Stimulated activated CD4-positive, alpha-beta T cell treated with anti-CD3 and anti-CD28 coated beads, Interleukin-1b, Interleukin-23, amount 100 ng/mL, for 1 hour (primary cell): Measurements from ENCODE around the gene CCDC68.

Source experiments
- DNase-seq, 2 donors: peaks; one replicate each; pipeline ENCODE4 v3.0.0-alpha.2; 2020; ENCODE audit warnings: low read depth in 2 of 2

Gene CCDC68

DNA sequence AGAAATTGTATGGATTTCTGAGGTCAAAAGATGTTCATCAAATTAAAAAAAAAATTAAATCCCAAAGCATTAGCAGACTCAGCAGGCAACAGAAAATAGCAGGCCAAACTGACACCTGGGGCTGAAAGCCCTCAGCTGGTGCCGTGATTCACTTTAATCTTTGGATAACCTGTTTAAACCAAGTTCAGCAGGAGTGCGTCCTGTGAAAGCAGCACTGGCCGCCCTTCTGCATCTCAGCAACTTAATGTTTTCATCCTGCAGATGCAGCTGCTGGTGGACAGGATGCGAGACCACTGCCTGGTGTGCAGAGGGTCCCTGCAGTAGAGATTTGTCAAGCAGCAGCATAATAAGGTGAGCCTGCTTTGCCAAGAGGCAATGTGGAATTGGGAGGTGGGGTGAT is 41.2 kb downstream of the CCDC68 start:
- no peak for DNase-seq

DNA sequence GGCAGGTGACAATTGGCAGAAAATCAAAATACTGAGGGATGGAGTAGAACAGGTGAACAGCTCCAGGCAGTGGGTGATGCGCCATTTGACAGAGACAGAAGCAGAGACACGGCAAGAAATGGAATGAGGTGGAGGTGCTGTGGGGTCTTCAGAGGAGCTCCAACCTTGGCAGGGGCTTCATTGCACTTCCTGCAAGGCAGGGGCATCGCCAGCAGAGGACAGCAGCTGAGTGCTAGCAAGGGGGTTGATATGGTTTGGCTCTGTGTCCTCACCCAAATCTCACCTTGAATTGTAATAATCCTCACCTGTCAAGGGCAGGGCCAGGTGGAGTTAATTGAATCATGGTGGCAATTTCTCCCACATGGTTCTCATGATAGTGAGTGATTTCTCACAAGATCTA is 42.8 kb downstream of the CCDC68 start:
- no peak for DNase-seq

DNA sequence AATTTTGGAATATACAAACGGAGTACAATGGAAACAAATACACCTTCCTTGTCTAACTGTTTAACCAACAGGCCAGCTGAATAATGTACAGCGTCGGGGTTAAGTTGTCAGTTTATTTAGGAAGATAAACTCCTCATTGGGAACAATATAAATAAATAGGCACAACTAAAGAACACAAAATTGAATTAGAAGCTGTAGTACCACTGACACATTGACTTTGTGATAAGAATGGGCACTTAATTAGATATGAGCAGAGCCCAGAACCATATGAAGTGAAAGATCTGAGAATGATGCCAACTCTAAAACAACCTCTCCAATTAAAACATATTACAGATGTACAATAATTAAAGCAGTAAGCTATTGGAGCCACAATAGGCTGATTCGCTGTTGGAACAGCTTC is 44.4 kb downstream of the CCDC68 start:
- no peak for DNase-seq

DNA sequence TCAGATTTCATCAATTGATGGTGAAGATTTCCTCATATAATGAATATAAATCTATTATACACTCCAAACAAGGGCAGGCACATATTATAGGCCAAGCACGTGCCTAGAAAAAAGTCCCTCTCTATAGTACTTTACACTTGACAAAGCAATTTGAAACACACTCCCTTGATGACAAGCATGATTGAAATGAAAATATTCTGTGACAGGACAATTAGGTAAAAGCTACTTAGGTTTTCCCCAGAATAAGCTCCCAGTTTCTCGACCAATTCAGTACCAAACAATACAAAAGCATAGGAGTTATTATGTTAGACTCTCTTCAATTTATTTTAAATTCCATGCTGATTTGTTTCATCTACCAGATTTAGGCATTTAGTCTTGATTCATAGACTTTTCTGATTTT is 47.7 kb downstream of the CCDC68 start:
- DNase-seq = no peak

DNA sequence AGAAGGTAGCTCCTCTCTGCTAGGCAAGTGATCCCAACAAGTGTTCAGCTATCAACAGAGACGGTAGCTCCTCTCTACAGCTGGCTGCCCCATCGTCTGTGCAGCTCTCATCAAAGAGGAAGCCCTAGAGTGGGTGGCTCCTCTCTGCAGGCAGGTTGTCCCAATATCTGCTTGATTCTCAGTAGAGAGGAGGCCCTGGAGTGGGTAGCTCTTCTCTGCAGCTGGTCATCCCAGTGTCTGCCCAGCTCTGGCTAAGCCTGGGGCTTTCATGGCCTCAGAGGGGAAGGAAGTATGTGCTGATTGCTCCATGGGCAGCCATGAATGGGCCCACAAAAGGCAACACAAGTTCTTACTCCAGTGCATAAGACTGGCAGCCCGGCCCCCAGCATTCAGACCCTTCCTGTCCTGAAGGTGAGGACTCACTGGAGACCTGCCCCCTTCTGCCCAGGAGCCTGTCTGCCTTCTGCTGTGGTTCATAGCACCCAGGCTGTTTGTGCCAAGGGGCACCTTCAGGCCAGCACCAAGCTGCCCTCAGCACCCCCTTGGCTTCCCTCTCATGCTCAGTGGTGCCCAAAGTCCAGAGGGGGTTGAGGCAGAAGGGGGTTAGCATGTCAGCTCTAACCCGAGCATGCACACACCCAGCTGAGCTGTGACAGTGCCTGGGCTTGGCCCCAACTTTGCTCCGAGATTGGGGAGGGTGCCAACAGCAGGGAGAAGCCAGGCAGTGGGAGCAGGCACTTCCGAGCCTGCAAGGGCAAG is 48.9 kb downstream of the CCDC68 start:
- DNase-seq = no peak

DNA sequence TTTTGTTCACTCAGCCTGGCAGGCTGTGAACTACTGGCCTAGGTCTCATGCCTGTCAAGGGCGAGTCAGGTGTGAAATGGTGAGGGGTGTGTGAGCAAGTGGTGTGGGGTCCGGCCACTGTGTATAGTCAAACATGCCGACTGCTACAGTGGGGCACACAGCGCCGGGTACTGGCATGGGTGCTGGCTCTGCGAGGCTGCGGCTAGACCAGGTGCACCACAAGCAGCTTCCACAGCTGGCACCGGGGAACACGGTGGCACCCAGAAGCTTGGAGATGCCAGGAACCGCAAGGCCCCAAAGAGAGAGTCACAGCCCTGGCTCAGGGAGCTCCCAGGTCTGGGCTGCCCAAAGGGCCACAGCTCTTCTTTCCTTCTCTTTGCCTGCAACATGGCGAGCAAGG is 49.7 kb downstream of the CCDC68 start:
- DNase-seq = no peak

DNA sequence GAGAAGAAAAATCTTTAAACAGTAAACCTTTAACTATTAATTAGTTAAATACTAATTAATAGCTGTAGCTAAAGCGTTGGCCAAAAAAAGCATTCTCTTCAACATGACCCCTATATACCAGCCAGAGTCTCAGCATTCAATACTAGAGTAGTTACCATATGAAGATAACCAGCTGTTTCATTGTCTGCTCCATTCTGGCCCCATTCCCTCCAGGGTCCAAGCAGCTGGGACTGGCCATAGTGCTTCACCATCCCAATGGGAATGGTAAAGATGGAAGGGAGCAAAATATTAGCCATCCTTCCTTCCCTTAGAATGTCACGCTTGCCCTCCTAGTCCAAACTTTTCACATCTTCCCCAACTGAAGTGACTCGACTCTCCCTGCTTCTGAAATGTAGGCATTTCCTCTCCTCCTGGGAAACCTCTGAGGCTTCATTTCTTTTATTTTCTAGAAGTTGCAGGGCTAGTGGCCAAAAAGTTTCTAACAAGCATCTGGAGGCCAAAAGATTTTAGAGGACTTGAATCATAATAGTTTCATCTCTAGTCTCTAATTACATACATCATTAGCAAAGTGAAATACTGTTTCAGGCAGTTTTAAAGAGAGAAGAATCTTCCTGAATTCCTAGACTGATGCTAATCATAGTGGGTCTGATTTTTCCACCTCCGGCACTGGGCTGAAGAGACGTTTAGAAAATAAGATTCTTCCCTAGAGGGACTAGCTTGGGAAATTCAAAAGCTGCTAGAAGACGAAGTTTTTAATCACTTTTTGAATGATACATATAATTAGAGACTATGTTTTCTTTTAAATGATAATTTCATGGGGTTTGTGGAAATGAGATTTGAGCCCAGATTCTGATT is 52.7 kb downstream of the CCDC68 start:
- DNase-seq = no peak

DNA sequence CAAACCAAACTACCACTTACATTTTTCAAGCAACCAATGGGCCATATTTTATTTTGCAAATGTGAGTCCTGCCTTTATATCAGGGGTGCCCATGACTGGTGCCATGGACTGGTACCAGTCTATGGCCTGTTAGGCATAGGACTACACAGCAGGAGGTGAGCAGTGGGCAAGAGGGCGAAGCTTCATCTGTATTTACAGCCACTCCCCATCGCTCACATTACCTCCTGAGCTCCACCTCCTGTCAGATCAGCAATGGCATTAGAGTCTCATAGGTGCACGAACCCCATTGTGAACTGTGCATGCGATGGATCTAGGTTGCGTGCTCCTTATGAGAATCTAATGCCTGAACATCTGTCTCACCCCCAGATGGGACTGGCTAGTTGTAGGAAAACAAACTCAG is 53.6 kb downstream of the CCDC68 start:
- DNase-seq = no peak

DNA sequence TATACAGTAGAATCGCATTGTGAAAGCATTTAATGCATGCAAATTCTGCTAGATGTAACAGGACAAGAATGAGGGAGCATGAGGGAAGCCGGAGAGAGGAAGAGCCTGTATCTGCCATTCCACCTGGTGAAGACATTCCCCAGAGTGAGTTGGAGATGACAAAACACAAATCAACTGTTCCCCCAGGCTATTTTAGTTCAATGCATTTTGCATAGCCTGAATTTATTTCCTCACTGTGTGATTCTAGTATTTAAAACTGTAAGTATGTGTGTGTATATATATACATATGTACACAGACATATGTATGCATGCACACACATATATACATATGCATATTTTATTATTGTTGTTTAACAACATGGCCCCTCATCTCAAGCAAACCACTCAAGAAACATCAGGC is 54.7 kb downstream of the CCDC68 start:
- DNase-seq = no peak

DNA sequence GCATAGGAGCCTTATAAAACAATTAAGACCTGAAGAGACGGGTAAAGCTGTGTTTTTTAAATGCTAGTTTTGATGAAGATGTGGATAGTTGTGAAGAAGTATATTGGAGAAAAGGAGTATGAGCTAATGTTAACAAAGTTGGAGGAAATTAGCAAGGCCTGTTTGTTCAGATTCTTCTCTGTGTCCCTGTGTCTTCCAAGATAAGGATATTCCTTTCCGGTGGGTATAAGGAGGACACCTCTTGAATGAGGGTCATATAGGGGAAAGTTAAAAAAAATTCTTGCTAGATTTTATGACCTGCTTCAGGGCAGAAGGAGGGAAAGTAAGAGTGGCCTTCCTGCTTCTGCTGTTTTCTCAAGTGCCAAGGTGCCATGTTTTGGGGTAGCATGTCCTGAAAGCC is 59.0 kb downstream of the CCDC68 start:
- no peak for DNase-seq

DNA sequence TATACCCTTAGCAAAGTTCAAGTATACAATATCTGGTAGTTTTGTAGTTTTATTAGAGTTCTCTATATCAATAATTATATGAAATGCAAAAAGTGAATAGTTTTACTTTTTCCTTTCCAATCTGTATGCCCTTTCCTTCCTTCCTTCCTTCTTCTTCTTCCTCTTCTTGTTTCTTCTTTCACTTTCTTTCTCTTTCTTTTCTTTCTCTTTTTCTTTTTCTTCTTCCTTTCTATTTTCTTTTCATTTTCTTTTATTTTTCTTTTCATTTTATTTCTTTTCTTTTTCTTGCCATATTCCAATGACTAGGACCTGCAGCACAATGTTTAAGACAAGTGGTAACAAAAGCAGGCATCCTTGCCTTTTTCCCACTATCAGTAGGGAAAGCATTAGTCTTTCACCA is 59.8 kb downstream of the CCDC68 start:
- DNase-seq = no peak

DNA sequence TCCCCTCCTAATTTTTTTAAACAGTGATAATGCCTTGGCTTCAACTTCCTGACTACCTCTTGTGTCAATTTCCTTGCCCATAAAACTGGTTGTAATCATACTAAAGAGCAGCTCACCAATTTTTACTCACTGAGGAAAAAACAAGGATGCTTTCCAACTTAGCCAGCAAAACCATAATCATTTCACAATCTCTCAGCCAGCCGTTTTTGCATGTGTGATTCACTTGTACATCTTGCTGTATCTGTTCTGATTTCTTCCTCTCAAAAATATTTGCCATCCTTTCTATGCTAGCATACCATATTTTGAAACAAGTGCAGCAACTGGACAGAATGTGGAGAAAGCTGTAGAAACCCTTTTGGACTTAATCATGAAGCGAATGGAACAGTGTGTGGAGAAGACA is 70.3 kb downstream of the CCDC68 start:
- DNase-seq = no peak

DNA sequence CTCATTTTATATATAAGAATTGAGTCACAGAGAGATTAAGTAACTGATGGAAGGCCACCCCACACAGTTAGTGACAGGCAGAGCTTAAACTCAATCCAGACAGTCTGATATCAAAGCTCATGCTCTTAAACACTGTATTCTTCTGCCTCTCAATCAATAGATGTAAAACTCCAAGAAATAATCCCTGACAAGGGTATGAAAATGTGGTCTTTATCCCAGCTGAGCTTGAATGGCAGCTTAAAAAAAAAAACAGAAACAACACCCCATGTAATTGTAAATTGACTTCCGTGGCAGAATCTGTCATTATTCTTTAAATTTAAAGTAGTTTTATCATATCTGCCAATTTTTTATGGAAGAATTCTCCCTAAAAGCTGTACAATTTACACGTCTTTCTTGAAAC is 70.9 kb downstream of the CCDC68 start:
- DNase-seq = no peak

DNA sequence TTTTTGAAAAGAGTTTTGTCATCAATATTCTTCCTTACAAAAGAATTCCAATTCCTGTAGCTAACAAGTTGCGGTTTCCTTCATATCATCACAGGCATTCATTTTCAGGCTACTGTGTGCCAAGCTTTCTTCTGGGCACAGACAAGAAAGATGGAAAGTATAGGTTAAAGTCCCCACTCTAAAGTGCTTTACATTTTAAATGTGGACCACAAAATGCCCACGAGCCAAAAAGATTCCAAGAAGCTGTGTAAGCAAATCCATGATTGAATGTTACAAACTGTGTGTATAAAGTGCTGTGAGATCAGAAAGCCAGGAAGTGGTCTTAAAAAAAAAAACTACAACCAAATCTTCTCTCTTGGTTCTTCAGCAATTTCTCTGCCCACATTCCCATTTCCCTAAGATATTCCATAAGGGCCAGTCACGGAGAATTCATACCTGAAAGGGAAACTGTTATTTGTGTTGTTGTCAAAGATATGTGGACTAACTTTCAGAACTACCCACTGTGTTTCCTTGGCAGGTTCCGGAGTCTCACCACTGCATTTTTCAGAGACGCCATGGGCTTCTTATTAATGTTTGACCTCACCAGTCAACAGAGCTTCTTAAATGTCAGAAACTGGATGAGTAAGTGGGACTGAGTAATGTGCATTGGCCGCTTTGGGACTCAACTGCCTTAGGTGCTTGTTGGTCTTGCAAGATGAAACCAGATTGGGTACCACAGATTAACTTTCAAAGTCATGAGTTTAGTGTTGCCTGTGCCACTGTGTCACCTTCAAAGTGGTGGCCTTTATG is 75.3 kb downstream of the CCDC68 start:
- DNase-seq = no peak

DNA sequence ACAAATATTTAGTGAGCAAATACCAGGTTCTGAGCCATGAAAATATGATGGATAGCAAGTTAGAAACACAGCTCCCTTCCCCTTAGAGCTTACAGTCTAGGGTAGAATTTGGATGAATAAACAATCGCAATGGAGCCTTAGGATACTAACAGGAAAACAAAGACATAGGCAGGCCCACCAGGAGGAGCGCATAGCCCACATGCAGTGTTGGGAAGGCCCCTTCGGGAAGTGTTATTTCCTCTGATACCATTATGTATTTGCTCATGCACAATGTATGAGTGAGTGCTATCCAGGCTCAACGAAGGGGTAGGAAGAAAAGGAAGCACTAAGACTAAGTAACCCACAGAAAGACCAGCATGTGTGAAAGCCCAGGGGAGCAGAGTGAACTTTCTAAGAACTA is 76.9 kb downstream of the CCDC68 start:
- DNase-seq = no peak

DNA sequence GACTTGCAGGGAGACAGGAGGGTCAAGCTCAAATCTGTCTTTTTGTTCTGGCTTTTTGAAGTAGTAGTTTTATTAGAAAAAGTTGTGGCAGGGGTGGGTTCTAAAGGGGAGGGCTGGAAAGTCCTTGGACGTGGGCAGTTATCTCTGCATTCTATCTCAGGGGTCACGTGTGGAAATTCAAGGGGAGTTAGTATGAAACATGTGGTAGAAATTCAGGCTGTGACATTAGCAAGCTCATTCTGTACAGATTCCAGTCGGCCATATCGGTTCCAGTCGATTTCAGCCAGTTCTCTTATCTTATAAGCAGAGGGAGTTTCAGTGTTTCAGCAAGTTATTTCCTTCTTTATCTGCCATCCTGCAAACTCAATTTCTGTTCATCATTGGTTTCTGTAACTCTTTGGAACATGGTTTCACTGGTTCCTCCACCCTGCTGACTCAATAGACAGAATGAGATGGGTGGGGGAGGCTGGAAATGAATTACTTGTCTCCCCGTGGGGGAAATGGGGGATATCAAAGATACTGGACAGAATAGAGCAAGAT is 78.0 kb downstream of the CCDC68 start:
- no peak for DNase-seq

DNA sequence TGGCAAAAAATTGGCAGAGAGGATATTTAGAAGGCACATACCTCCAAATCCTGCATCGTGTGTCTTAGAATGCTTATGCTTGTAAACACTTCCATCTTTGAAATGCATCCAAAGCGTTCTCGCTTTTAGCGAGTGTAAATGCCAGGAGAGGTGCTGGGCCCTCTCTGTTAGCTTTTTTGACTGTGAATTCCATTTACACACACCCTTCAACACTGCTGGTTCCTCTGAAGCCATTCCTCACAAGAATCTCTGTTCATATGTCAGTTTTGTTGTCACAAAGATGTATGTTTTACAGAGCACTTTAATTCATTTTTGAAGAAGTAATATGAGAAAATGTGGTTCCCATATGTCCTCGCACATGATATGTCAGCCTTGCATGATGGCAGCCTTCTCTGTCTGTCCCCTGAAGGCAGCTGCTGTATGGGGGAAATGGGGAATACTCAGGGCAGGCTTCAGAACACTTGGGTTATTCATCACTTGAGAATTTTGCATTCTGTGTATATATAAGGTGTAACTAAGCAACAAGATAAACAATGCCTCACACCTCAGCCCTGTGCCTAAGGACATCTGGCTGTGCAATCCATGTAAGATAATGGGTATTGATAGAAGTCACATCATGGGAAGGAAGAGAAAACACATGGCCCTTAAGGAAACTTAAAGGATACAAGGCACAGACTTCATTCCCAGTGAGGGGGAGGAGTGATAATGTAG is 78.7 kb downstream of the CCDC68 start:
- no peak for DNase-seq

DNA sequence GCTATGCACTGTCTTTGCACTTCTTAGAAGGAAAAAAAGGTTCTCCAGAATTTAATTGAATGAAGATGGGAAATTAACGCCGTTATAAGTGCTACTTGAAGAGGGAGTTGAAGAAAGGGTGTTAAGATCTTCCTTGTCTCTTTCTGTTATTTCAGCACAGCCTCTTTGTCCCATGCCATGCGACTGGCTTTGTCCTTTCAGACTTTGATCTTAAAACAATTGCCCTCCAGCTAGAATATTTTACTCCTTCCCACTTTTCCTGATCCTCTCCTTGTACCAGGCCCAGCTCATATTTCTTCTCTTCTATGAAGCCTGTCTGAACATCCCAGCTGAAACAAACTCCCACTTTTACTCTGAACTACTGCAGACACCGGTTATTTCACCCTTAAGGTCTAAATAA is 79.6 kb downstream of the CCDC68 start:
- DNase-seq = no peak

DNA sequence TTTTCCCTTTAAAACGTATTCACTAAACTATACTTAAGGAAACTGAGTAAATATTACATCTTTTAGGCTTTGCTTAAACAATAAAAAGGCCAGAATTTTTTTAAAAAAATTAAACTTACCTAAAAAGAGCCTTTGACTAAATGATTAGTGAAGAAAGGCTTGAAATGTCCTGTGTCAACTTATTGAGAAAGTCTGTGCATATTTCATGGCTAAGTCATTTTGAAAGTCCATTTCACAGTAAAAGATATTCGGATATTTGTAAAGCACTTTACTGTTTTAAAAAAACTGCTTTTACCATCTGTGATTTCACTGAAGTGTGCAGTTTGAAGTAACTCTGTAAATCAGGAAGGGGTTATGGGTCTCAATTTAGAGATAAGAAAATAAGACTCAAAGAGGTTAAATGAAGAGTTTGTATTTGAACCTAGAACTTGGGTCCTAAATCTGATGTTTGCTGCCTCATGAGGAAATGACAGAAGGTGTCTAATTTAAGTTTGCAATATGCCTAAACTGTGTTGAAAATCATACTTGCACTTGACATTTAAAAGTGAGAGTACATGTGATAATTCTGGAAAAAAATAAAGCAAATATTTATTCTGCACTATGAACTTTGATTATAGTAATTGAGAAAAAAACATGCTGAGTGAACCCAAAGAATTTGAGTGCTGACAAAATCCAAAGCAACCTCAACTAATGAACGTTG is 80.5 kb downstream of the CCDC68 start:
- no peak for DNase-seq

DNA sequence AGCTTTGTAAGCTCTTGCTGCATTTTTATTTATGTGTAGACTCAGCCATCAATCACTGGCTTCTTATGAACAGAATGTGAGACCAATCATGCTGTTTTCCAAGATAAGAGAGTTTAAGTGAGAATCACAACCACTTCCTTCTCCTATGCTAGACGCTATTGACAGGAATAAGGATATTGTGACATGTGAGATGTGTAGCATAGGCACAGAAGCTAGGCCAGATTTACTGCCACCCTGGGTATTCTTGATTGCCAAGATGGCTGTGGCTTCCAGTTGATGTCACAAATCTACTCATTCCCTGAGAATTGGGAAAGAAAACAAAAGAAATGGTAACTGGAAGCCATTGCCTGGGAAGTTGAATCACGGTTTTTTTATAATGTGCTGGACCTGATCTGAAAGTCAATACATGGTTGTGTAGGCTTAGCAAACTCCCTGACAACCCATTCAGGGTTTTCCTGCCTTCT is 81.1 kb downstream of the CCDC68 start:
- no peak for DNase-seq

DNA sequence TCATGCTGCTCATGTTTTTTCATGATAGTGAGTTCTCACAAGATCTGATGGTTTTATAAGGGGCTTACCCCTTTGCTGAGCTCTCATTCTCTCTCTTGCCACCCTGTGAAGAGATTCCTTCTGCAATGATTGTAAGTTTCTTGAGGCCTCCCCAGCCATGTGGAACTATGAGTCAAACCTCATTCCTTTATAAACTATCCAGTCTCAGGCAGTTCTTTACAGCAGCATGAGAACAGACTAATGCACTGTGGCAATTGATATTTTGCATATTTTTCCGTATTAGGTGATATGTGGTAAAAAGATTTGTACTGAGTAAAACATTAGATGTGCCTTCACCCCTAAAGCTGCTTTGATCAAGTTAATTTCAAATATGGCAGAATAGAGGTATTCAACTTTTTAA is 82.2 kb downstream of the CCDC68 start:
- DNase-seq = no peak
